NCI-H2171 treated with DMSO at 0.1 percent for 48 hours (cell line): ENCODE results near the gene CYB5D1.
"Not testable (repeated sequence)": the region's sequence is repeated elsewhere in the genome, so short reads cannot be mapped to it uniquely, and the experiment has no call there.

Experiments
- DNase-seq: peaks from one replicate; lab custom pipeline; 2025; lab: John Stamatoyannopoulos, UW

The CYB5D1 gene, protein sequence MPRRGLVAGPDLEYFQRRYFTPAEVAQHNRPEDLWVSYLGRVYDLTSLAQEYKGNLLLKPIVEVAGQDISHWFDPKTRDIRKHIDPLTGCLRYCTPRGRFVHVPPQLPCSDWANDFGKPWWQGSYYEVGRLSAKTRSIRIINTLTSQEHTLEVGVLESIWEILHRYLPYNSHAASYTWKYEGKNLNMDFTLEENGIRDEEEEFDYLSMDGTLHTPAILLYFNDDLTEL

GRCh38 chr17:7857713-7858521 is at the start of gene CYB5D1:
TSS of gene CYB5D1 (plus strand) at chr17:7858003. CDS start at chr17:7858135, 132 bp downstream.
- peak; percentile 99 for DNase-seq

- no peak for DNase-seq
Measured at GRCh38 chr17:7809086-7809790, 48.6 kb upstream of the CYB5D1 start.

DNA sequence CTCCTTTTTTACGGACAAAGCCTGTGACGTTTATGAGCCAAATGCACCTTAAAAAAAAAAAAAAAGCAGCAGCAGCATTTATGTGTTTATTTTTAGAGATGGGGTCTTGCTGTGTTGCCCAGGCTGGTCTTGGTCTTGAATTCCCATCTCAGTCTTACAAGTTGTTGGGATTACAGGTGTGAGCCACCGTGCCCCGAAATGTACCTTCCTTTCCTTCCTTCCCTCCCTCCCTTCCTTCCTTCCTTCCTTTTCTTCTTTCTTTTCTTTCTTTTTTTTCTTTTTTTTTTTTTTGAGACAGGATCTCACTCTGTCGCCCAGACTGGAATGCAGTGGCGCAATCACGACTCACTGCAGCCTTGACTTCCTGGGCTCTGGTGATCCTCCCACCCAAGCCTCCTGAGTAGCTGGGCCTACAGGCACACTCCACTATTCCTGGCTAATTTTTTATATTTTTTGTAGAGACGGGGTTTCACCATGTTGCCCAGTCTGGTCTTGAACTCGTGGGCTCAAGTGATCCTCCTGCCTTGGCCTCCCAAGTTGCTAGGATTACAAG is 47.9 kb upstream of the CYB5D1 start:
- DNase-seq = not testable (repeated sequence)

DNA sequence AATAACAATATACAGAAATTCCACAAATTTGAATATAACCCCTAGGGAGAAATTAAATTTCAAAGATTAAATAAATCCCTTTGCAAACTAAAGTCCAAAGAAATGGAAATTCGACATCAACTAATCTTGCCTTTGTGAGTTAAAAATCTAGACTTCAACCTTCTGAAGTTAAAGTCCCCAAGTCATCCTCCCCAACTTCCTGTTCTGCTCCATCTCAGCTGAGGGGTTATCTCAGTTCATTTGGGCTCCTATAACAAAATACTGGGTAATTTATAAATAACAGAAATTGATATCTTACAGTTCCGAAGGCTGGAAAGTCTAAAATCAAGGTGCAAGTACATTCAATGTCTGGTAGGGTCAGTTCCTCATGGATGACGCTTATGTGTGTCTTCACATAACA is 46.6 kb upstream of the CYB5D1 start:
- no peak for DNase-seq

- no peak for DNase-seq
Measured at GRCh38 chr17:7814969-7815368, 42.8 kb upstream of the CYB5D1 start.

GRCh38 chr17:7816926-7817642 is 40.7 kb upstream of the CYB5D1 start:
- DNase-seq = no peak

- no peak for DNase-seq
Measured at GRCh38 chr17:7817643-7817964, 40.2 kb upstream of the CYB5D1 start.

DNA sequence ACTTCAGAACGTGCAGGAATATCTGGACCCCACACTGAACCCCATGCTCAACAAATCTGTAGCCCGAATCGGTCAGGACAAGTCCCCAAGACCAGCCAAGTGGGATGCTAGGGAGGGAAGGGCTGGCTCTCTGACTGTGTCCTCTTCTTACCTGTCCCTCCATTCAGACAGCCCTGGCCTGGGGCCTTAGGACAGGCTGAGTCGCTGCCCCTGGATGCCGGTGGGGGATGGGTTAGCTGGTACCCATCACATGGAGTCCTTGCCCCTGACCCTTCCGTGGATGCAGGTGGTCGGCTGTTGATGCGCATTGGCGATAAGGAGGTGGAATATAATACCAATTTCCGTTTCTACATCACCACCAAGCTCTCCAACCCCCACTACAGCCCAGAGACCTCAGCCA is 39.8 kb upstream of the CYB5D1 start:
- DNase-seq = no peak

DNA sequence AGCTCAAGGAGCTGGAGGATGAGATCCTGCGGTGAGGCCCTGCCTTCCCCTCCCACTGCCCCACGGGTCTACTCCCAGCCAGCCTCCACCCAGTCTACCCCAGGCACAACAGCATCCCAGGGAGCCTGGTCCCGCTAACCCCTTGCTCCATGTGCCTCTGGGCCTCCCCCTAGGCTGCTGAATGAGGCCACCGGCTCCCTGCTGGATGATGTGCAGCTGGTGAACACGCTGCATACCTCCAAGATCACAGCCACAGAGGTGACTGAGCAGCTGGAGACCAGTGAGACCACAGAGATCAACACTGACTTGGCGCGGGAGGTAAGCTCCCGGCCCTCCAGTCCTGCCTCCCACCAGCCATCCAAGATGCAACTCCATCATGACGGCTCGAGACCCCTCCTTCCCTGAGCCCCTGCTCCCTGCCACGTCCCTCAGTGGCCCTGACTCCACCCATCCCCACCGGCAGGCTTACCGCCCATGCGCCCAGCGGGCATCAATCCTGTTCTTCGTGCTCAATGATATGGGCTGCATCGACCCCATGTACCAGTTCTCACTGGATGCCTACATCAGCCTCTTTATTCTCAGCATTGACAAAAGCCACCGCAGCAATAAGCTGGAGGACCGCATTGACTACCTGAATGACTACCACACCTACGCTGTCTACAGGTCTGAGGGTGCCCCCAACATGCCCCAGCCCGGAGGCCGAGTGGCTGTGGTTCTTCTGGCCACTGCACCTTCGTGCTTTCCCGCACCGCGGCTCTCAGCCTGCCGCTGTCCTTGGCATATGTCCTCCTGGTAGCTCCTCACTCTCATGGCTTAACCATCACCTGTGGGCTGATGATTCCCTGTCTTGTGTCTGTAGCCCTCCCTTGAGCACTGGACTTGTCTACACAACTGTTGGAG is 38.8 kb upstream of the CYB5D1 start:
- no peak for DNase-seq

- DNase-seq = no peak
Measured at GRCh38 chr17:7820231-7820630, 37.6 kb upstream of the CYB5D1 start.

GRCh38 chr17:7822126-7822525 is 35.7 kb upstream of the CYB5D1 start:
- no peak for DNase-seq

- DNase-seq = no peak
Measured at GRCh38 chr17:7823581-7824001, 34.2 kb upstream of the CYB5D1 start.

GRCh38 chr17:7824021-7824924 is 33.5 kb upstream of the CYB5D1 start:
- no peak for DNase-seq

GRCh38 chr17:7825206-7825990 is 32.4 kb upstream of the CYB5D1 start:
- DNase-seq = peak; percentile 12

DNA sequence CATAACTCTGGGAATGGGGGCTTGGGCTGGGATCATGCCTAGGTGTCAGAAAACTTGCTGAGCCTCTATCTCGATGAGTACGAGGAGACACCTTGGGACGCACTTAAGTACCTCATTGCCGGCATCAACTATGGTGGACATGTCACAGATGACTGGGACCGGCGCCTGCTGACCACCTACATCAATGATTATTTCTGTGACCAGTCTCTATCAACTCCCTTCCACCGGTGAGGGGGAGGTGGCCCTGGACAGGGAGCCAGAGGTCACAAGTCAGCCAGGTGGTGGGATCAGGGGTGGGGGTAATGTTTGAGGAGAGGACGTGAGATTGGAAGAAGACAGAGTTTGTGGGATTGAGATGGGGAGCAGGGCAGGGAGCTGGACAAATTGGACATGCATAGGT is 27.2 kb upstream of the CYB5D1 start:
- DNase-seq = no peak

- DNase-seq = no peak
Measured at GRCh38 chr17:7831233-7831632, 26.6 kb upstream of the CYB5D1 start.

DNA sequence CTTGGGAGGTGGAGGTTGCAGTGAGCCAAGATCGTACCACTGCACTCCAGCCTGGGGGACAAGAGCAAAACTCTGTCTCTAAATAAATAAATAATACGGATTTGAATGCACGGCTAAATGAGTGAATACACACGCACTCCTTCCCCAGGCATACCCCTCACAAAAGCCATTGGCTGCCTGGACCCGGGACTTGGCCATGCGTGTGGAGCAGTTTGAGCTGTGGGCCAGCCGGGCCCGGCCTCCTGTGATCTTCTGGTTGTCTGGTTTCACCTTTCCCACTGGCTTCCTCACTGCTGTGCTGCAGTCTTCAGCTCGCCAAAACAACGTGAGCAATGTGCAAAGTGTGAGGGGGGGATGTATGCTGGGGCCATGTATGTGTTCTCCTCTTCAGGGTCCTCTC is 25.4 kb upstream of the CYB5D1 start:
- DNase-seq = no peak

DNA sequence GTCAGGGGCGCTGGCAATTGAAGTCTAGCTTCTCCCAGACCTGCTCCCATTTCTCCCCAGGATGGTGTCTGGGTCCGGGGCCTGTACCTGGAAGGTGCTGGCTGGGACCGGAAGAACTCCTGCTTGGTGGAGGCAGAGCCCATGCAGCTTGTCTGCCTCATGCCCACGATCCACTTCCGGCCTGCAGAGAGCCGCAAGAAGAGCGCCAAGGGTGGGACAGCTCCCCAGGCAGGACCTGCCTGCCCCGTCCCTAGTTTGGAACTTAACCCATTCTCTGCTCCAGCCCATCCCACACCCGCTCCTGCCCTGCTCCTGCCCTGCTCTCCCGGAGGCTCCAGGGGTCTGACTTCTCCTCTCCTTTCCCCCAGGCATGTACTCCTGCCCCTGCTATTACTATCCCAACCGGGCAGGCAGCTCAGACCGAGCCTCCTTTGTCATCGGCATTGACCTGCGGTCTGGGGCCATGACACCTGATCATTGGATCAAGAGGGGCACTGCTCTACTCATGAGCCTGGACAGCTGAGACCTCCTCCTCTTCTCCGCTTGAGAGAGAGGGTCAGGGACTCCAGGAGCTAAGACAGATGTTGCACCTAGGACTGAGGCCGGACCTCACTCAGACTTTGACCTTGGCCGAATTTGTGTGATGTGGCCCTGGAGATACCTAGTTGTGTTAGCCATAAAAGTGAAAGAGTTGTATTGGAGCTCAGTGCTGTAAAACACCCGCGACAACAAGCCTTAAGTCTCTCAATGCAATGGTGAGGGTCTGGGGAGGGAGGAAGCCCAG is 24.6 kb upstream of the CYB5D1 start:
- DNase-seq = no peak
